Left hindlimb (tissue), 1 donor: ENCODE results near the gene NCKAP5.

Experiments
- DNase-seq: peaks from one replicate; pipeline ENCODE4 v3.0.0-alpha.2; 2018

NCKAP5 gene

DNA sequence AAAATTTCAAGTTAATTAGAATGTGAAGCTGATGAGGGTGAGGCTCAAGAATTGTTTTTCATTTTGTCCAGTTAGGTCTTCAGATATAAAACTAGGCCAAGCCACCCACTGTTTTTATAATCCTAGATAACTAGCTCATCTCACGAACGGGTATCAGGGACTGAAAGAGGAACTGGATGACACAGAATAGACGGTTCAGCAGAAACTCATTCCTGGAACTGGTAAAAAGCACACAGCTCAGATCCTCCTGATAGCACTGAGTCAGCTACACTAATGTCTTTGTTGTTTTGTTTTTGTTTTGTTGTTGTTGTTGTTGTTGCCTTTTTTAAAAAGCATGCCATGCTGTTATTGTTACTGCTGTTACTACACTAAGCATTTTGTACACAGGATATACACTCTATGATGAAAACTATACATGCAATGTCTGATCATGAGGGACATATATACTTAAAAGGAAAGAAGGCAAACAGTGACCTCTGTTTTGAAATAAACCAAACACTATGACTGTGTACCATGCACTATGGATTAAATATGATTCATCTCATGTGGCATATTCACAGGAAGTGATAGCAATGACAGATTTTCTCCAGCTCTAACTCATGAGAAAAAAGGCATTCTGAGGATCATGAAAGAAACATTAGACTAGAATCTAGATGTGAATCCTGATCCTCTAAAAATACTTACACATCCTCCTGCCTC lies 437.6 kb downstream of the NCKAP5 start:
- no peak for DNase-seq

DNA sequence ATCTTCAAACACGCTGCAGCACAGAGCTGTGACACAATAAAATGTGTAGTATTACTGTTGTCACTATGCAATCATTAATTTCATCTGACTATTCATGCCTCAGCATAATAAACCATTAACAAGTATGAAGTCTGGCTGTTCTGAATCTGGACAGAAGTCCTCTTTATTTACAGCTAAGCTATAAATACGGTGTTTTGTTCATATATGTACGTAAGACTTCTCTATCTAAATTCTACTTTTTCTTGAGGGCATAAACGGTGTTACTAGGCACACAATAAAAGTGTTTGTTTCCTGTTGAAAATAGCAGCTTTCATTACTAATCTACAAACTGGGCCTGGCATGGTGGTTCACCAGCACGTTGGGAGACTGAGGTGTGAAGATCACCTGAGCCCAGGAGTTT lies 443.8 kb downstream of the NCKAP5 start:
- DNase-seq = no peak

DNA sequence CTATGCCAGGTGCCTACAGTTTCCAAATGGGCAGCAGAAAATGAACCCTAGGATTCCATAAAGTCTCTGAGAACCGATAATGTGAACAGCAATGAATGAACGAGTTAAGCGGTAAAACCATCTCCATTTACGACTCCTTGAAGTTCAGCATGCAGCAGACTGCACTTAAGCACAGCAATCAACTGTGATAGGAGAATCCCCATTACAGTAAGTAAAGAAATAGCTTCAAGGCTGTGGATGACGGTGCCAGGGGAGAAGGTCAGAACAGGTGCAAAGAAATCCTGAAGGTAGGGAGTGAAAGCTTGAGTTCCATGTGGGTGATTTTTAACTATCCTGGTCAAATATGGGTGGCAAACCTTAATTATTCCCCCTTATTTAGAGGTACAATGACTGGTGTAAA lies 444.4 kb downstream of the NCKAP5 start:
- no peak for DNase-seq

DNA sequence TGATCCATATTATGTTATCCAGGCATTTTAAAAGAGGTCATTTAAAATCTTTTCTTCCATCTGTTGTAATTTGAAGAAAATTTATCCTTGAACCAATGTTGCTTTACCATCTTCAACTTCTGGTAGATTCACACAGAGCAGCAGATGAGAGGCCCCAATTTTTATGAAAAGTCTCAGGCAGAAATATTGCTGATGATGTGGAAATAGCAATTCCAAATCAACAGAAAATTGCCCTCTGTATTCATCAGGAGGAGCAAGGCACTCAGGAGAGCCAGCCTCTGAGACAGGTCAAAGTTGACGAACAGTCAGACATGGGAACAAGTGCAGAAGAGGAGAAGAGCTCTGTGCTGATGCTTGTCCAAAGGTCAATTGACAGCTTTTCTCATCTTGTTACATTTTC lies 444.9 kb downstream of the NCKAP5 start:
- no peak for DNase-seq

DNA sequence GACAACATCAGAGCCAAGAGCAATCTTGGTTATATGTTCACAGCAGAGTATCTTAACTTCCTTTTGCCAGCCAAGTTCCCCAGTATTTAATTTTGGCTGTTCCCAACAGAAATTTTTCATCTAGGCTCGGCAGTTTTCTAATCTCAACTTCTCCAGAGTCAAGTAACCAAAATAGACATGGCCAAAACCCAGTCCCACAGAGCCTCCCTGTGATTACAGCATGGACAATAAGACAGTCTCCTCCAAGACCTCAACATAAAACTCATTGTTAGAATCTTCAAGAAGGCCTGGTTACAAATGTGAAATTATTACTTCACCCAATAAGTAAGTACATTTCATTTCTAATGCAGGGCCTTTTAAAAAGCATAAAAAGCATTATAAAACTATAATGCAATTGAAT lies 445.7 kb downstream of the NCKAP5 start:
- DNase-seq = no peak

DNA sequence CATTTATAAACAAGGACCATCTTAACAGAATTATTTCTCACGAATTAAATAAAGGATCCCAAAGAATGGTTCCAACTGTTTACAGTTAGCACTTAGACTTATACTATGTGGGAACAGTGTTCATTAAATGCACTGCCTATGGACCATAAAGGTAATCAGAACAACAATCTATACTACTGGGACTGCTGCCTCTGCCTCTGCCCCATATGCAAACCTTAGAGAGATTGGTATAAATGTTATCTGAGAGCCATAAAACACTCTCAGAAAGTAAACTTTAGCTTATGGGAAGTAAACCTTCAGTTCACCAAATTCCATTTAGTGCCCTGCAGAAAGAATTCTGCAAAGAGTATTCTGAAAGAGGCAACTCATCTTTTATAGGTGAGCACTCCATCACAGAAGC lies 448.0 kb downstream of the NCKAP5 start:
- no peak for DNase-seq

DNA sequence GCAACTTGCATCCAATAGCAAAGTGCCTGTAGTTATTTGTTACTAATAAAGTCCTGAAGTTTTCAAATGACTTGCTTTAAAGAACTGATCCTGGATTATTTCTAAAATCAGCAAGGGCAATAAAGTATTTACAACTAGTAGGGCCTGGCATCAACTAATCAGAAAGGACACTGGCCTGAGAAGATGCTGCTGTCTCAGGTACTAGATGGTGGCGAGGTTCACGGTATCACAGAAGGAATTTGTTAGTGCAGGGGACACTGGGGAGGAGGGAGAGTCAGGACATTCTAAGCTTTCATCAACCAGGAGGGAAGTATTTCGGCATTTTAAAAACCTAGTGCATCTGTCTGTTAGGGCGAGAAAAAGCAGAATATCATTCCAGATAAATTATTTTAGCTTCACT lies 458.1 kb downstream of the NCKAP5 start:
- no peak for DNase-seq

DNA sequence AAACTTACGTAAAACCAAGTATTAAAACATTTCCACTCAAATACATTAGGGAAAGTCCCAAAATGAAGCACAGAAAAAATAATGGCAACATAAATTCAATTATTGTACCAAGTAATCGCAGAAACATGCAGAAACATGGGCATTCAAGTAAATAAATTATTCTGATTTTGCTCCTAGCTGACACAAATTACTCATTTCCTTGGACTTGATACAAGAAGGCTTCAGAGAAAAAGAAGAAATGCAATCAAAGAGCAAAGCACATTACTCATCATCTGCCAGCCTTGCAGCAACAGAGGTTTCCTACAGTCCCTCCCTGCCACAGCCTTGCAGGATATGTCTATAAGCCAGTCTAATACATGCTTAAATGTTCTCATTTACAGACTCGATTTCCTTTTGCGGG lies 458.5 kb downstream of the NCKAP5 start:
- no peak for DNase-seq

DNA sequence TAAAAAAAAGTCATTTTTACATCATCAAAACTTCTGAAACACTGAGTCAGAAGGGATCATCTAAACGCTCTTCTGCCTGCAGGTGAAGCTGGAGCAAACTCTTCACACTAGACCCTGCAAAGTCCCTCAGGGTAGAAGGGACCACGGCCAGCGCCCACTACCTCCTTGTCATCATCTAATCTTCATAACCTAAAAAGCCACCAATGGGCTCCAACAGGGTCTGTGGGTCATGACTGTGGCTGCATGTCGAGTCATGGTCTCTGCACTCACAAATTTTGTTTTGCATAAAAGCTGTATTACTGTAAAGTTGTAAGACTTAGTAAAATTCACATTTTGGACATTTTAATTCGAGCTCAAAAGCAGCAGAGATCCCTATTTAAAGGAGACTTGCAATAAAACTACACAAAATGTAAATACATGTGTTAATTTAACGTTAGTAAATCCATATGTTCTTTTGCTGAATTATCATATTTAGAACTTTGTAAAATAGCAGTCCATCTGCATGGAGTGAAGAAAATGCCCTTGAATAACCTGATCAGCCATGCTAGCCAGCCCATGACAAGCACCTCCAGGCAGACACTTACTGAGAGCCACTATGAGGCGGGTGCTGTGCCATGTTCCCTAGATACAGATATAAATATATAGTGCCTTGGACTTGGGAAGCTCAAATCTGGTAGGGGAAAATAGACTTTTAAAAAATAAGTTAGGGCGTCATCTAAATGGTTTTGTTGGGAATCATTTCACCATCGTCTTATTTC lies 461.0 kb downstream of the NCKAP5 start:
- no peak for DNase-seq

DNA sequence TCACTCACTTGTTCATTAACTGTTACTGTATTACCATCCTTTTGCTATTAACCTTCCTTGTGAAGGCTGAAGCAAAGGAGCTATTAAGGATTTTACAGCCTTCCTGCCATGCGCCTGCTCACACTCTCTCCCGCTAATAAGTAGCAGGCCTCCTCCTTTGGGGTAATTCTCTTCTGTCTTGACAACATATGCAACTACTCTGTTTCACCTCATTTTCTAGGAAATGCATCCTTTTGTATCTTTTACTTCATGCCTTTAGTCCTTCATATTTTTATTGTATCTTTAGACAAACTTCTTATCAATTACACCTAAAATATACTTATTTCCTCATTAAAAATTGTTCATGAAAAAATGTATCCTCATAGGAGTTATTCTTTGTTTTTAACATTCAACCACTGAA lies 463.4 kb downstream of the NCKAP5 start:
- no peak for DNase-seq

DNA sequence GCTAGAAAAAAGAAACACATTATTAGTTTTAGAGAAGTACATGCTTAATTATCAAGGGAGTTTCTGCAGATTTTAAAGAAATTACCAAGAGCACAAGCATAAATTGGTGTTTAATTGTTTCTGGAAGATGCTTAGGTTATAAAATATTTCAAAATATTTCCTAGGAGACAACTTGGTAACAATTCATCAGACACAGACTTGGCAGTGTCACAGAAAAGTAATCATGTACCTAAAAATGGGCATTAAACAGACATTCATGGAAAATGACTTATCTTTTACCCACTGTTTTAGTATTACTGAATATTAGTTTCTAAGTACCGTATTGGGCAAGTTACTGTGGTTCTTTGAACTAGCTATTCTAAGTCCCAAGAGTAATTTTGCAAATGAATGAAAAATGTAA lies 469.5 kb downstream of the NCKAP5 start:
- DNase-seq = no peak

DNA sequence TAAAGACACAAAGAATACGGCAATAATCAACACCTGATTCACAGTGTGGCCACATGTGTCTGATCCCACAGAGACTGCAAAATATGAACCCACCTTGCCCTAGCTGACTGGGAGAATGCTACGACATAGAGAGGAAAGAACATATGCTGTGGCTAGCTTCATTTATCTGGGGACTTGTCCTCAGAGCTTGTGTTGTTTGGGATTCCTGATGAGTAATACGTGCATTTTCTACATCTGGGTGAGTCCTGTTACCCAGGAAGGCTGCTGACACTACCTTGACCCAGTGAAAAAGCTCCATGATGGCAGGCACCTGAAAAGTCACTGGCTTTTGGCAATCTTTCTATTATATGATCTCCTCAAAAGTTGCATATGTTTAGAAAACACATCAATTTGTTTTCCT lies 470.6 kb downstream of the NCKAP5 start:
- no peak for DNase-seq

DNA sequence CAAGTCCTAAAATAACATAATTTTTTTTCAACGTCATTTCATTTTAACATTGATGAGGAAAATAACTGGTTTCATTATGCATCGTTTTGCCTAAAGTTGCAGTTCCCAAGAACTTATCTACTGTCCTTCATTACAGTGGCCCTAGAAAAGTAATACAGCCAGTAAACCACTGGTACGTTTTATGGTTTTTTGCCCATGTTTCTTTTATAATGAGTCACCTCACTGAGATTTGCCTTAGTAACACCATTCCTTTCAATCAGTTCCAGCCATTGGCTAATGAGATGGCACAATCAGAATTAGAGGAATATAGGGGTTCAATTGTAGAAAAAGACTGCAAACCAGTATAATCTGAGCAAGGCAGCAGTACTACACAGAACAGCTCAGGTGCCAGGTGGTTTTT lies 475.7 kb downstream of the NCKAP5 start:
- no peak for DNase-seq

DNA sequence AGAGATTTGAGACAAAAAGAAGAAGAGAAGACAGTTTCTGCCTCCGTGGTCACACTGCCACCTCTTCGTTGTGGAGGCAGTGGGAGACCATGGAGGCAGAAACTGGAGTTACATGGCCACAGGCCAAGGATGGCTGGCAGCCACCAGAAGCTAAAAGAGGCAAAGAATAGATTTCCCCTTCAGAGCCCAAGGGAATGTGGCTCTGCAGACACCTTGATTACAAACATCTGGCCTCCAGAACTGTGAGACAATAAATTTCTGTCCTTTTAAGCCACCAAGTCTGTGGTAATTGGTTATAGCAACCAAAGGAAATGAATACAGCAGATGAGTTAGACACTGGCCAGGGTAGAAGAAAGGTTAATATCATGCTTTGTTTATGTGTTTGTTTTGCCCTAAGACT lies 477.9 kb downstream of the NCKAP5 start:
- DNase-seq = no peak

DNA sequence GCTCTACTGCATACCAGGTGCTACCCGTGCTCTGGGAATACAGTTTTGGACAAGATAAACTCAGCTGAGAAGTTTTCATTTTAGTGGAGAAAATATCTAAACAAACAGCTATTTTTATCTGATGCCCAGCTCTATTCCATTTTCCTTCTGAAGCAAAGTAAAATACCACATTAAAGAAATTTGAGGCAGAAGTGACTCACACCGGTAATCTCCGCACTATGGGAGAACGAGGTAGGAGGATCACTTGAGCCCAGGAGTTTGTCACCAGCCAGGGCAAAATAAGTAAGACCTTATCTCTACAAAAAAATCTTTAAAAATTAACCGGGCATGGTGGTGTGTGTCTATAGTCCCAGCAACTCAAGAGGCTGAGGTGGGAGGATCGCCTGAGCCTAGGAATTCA lies 482.1 kb downstream of the NCKAP5 start:
- no peak for DNase-seq

DNA sequence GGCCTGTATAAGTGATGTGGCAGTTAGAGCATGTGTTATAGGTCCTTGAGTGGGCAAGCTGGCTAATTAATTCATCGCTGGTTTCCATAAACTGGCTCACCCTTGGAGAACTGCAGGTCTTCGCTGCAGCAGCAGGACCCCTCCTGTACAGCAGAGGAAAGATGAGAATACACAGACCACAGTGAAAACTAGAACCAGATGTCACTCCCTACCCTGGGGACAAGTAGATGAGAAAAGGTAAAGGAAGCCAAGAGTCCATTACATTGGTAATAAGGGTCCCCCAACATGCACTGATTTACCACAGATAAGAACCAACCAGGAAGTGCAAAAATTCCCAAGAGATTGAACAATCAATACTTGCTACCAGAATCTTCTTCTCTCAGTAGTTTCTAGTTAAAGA lies 482.6 kb downstream of the NCKAP5 start:
- no peak for DNase-seq

DNA sequence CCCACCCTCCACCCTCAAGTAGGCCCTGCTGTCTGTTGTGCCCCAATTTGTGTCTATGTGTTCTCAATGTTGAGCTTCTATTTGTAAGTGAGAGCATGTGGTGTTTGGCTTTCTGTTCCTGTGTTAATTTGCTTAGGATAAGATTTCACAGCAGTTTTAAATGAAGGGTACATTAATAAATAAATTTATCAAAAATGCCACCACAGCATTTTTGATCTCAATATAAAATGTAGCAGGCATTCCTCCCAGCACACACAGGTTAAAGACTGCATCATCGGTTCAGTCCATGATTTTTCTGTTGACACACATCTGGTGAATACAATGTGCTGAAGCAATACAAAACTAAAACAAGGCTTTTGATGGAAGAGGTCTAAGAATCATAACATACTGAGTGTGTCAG lies 486.2 kb downstream of the NCKAP5 start:
- DNase-seq = no peak

DNA sequence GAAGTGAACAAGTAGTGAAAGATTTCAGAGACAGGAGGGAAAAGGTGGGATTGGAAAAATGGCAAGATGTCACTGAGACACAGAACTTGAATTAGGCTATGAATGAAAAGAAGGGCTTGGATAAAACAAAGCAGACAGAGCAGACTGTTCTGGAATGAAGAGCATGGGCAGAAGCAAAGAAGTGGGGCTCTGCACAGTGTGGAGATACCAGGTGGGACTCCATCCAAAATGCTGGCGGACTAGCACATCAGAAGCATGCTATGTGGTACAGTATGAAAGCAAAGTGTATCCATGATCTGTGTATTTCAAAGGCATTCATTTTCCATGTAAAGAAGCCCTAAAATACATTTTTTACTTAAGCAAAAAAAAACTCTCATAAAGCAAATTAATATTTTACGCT lies 487.4 kb downstream of the NCKAP5 start:
- DNase-seq = no peak

DNA sequence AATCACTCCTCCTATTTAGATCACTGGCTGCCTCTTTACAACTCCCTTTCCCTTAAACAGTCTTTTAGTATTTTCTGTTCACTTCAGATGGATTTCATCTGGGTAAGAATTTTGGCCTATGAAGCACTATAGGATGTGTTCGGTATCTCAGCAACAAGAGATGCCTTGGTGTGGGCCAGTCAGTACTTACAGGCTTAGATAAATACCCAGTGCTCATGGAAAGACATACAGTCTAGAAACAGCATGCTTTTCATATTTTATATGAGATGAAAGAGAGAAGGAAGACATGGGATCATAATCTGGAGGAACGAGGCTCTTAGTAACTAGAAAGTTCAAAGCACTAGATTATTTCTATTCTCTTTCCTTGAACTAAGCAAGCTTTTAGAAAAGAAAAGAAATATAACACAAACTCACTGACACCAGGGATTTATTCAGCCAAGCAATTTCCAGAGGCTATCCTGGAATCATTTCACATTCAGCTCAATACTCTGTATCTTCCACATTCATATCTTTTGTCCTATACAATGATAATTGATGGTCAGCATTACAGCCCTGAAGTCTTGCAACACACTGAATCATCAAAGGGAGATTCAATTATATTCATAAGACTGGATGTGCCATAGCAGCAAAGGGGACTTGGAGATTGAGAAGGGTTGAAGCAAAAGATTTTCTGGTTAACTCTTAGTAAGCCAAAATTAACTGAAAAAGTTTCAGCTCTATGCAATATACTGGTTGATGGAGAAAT lies 489.4 kb downstream of the NCKAP5 start:
- DNase-seq = no peak

DNA sequence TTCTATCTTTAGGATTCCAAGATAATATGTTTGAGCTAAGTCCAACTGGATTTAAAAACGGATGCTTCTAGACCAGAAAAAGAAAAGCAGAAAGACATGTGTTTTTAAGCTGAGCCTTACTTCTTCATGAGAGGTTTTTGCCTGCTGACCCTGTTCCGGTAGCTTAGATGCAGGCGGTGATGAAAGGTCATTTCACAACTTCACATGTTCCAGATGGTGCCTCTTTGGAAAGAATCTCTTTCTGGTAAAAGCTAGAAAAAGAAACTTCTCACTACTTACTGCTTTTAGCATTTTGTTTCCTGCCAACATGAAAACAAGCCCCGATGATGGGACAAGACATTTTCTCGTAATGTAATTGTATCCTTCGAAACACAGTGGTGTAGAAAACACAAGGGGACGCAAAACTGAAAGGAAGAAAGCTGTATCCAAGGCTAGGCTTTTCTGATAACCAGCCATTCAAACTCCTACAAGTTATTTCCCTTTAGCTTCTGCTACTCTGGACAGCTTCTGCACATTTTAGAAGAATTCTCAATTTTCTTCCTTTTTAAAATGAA lies 490.9 kb downstream of the NCKAP5 start:
- DNase-seq = no peak

DNA sequence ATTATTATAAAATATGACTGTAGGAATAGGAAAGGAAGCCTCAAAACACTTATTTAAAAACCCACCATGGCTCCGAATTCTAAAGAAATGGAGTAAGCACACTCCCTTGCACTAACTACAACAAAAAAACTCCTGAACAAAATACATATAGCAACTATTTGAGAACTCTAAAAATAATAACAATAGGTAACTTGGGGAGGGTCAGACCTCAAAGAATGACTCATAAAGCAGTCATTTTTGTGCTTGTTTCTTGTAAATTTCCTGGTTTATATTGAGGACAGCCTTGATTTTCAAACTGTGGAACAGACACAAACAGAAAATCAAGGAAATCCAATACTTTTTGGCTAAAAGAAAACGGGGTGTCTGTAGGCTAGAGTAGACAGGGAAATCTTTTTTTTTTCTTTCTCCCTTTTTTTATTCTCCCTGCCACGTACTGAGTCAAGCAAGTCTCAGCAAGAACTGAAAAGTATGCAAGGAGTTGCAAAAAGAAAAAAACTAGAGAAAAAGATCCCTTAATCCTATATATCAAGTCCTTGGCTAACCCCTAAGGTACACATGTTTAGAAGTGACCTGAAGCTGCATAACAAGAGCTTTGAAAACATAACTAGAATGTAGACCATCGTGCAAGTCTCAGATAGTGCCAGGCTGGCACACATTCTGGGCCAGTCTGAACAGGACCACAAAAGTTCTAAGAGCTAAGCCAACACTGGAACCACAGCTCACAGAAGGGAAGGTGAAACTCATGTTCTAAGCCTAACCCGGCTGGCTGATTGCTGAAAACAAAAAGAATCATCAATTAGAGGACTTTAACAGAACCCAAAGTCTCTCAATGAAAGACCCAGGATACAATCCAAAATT lies 495.2 kb downstream of the NCKAP5 start:
- DNase-seq = no peak

DNA sequence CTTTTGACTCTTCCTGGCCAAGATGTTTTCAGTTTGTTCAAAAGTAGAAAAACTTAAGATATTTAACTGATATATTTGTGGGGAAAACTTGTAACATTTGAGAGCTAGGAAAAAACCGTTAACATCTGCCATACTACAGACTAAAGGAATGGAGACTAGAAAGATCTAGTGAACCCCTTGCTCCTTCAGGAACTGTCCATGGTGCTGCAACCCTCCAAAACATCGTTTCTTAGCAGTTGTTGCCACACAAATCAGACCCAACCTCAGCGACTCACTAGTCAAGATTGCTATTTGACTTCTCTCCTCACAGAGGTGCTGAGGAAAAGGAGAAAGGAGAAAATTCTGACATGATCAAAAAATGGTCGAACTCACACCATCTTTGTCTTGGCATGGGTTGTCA lies 504.5 kb downstream of the NCKAP5 start:
- DNase-seq = no peak
